Liver (tissue), 9 donors: Measurements from ENCODE around the gene ROPN1L. TPM values are rescaled to one million over a fixed set of nuclear protein-coding genes. Genes with fewer than 3 reads are reported as not detected.

Source experiments
- DNase-seq: peaks from one replicate; pipeline ENCODE4 v3.0.0-alpha.2; 2017; ENCODE audit warnings: low spot score
- H3K27ac ChIP-seq, 2 donors: one replicate each; pipeline ENCODE4 v1.7.0; 2013; ENCODE audit warnings: inconsistent platforms in 2 of 2, low read length in 2 of 2, control low read depth in 1 of 2, low read depth in 1 of 2, mild to moderate bottlenecking in 1 of 2
- H3K27me3 ChIP-seq, 4 donors: one replicate each; pipeline versions ENCODE4 v1.6.1 to v1.7.0; 2013; ENCODE audit warnings: low read length in 3 of 4, inconsistent platforms in 1 of 4, mild to moderate bottlenecking in 1 of 4, moderate library complexity in 1 of 4; ENCODE audit not compliant: control insufficient read depth in 4 of 4, insufficient read depth in 4 of 4
- H3K36me3 ChIP-seq, 4 donors: one replicate each; pipeline versions ENCODE4 v1.6.1 to v1.7.0; 2013; ENCODE audit warnings: low read length in 3 of 4, mild to moderate bottlenecking in 3 of 4, low read depth in 1 of 4, moderate library complexity in 1 of 4; ENCODE audit not compliant: control insufficient read depth in 4 of 4, insufficient read depth in 3 of 4
- H3K4me1 ChIP-seq, 4 donors: one replicate each; pipeline versions ENCODE4 v1.6.1 to v1.7.0; 2013; ENCODE audit warnings: low read length in 3 of 4, mild to moderate bottlenecking in 3 of 4, moderate library complexity in 1 of 4; ENCODE audit not compliant: control insufficient read depth in 4 of 4, insufficient read depth in 4 of 4
- H3K4me3 ChIP-seq, 3 donors: one replicate each; pipeline versions ENCODE4 v1.6.1 to v1.7.0; 2013; ENCODE audit warnings: low read length in 3 of 3, control low read depth in 1 of 3, low read depth in 1 of 3, mild to moderate bottlenecking in 1 of 3
- H3K9ac ChIP-seq, 2 donors: one replicate each; pipeline ENCODE4 v1.7.0; 2013; ENCODE audit warnings: low read length in 2 of 2, mild to moderate bottlenecking in 2 of 2, moderate library complexity in 2 of 2, control low read depth in 1 of 2, low read depth in 1 of 2
- H3K9me3 ChIP-seq, 4 donors: one replicate each; pipeline versions ENCODE4 v1.6.1 to v1.7.0; 2013; ENCODE audit warnings: low read length in 3 of 4; ENCODE audit not compliant: control insufficient read depth in 4 of 4
- ATF3 ChIP-seq: IDR thresholded peaks from 2 replicates; pipeline ENCODE4 v1.6.1; 2016; ENCODE audit warnings: antibody characterized with exemption
- CTCF ChIP-seq: fragments of 150-350 bp; IDR thresholded peaks from 2 replicates; pipeline ENCODE4 v1.5.1; 2017; ENCODE audit warnings: improper control_type of control experiment, low read depth, low read length; ENCODE audit not compliant: missing input control
- HNF4A ChIP-seq, 2 donors: conservative IDR thresholded peaks; 2 replicates each; pipeline ENCODE4 v1.6.1; 2016; ENCODE audit warnings: antibody characterized with exemption in 2 of 2, mild to moderate bottlenecking in 2 of 2
- HNF4G ChIP-seq: IDR thresholded peaks from 2 replicates; pipeline ENCODE4 v1.6.1; 2016; ENCODE audit warnings: antibody characterized with exemption
- JUND ChIP-seq, 2 donors: IDR thresholded peaks; 2 replicates each; pipeline ENCODE4 v1.6.1; 2016; ENCODE audit warnings: antibody characterized with exemption in 2 of 2
- MAX ChIP-seq: IDR thresholded peaks from 2 replicates; pipeline ENCODE4 v1.6.1; 2016; ENCODE audit warnings: antibody characterized with exemption
- RAD21 ChIP-seq, 2 donors: IDR thresholded peaks; 2 replicates each; pipeline ENCODE4 v1.6.1; 2016; ENCODE audit warnings: antibody characterized with exemption in 2 of 2, mild to moderate bottlenecking in 2 of 2
- REST ChIP-seq: IDR thresholded peaks from 2 replicates; pipeline ENCODE4 v1.6.1; 2016; ENCODE audit warnings: antibody characterized with exemption, mild to moderate bottlenecking
- RXRA ChIP-seq, 2 donors: IDR thresholded peaks; 2 replicates each; pipeline ENCODE4 v1.6.1; 2017 to 2018; ENCODE audit warnings: antibody characterized with exemption in 2 of 2, mild to moderate bottlenecking in 1 of 2
- SP1 ChIP-seq: IDR thresholded peaks from 2 replicates; pipeline ENCODE4 v1.6.1; 2018; ENCODE audit warnings: antibody characterized with exemption, mild to moderate bottlenecking
- TAF1 ChIP-seq: conservative IDR thresholded peaks from 2 replicates; pipeline ENCODE4 v1.6.1; 2016; ENCODE audit warnings: antibody characterized with exemption, mild to moderate bottlenecking
- YY1 ChIP-seq: IDR thresholded peaks from 2 replicates; pipeline ENCODE4 v1.6.1; 2016; ENCODE audit warnings: antibody characterized with exemption, mild to moderate bottlenecking
- WGBS: extraction: QIAGEN DNeasy Blood & Tissue Kit; methylation state at CpG from one replicate; pipeline ENCODE4 v1.1.7; 2013; 5-methylcytosine and 5-hydroxymethylcytosine counted together
- polyA plus RNA-seq, 2 donors: library from polyadenylated mRNA; stranded (reverse) in 1 of 2; unstranded in 1 of 2; fragments of 200-250 nt in 1 of 2; fragments of >200 nt in 1 of 2; fragmentation: Nextera tagmentation in 1 of 2; extraction: Ambion mirVana in 1 of 2; gene quantifications; one replicate each; pipeline versions ENCODE4 v1.2.1 to v1.2.3, GENCODE V29; 2013 to 2015
- total RNA-seq, 2 donors: library from RNA; depleted of rRNA; stranded (reverse); fragments of >200 nt; gene quantifications; one replicate each; pipeline ENCODE4 v1.2.3, GENCODE V29; 2014
- donor health status: healthy.
- donor health status: healthy.
- donor health status: healthy.
- donor health status: healthy.
- donor health status: healthy.

The ROPN1L gene
- total and polyA plus RNA-seq, 4 donors = 0.25 to 1.3 (median 0.87) TPM

- no peak for DNase-seq
- no peaks in the 10 kb centered on the region for H3K4me1 ChIP-seq
- H3K4me3 ChIP-seq = no peak overlapping the region
- H3K9me3 ChIP-seq = peaks cover 0 to 5% (median 2%) of the 10 kb centered on the region in 4 donors
- H3K36me3 ChIP-seq = no peaks in the 10 kb centered on the region
- no peak for TF ChIP-seq CTCF
- TF ChIP-seq ATF3 = no peak
- no peak for TF ChIP-seq MAX
- H3K27me3 ChIP-seq = peaks cover 0 to 2% (median 0%) of the 10 kb centered on the region in 4 donors
- WGBS = 79% methylated on average over 11 of the region's 11 CpGs
- no peak overlapping the region for H3K27ac ChIP-seq
- no peak overlapping the region for H3K9ac ChIP-seq
These were observed 37.6 kb downstream of the ROPN1L start for GRCh38 chr5:10479154-10479721.

GRCh38 chr5:10480237-10480985 lies 38.7 kb downstream of the ROPN1L start:
- Histone ChIP-seq H3K9ac (no peak overlapping the region), H3K36me3 (no peaks in the 10 kb centered on the region), H3K27me3 (peaks cover 0 to 2% (median 0%) of the 10 kb centered on the region in 4 donors), H3K4me3 (no peak overlapping the region), H3K27ac (no peak overlapping the region), H3K4me1 (no peaks in the 10 kb centered on the region), H3K9me3 (peaks cover 0 to 4% (median 2%) of the 10 kb centered on the region in 4 donors)
- no peak for TF ChIP-seq REST
- no peak for DNase-seq
- 88% methylated on average over 12 of the region's 12 CpGs for WGBS

- Histone ChIP-seq H3K9me3 (no peaks in the 10 kb centered on the region), H3K9ac (no peak overlapping the region), H3K27me3 (peaks cover 0 to 2% (median 0%) of the 10 kb centered on the region in 4 donors), H3K4me3 (no peak overlapping the region), H3K4me1 (no peaks in the 10 kb centered on the region), H3K27ac (no peak overlapping the region), H3K36me3 (no peaks in the 10 kb centered on the region)
- 52% methylated on average over 10 of the region's 10 CpGs for WGBS
- no peak for DNase-seq
- TF ChIP-seq TAF1 = no peak
- TF ChIP-seq SP1 = peak; percentile 27
- no peak for TF ChIP-seq RAD21 (IDR thresholded peaks at IDR 0.05)
- TF ChIP-seq YY1 = no peak
- TF ChIP-seq JUND (IDR thresholded peaks at IDR 0.05) = no peak
- no peak for TF ChIP-seq REST
- peak in 1 of 2 donors; percentile 26 for TF ChIP-seq RXRA (IDR thresholded peaks at IDR 0.05)
- TF ChIP-seq HNF4A (conservative IDR thresholded peaks at IDR 0.05) = peak; percentile 35 to 37
- TF ChIP-seq HNF4G = no peak
- no peak for TF ChIP-seq CTCF
These were observed 39.7 kb downstream of the ROPN1L start for GRCh38 chr5:10481241-10481935.
